GM12865 (cell line): Measurements from ENCODE around the gene ADAMTS17.

ENCODE experiments used
- DNase-seq: peaks from one replicate; pipeline ENCODE4 v3.0.0; 2010; ENCODE audit warnings: low read depth
- H3K4me3 ChIP-seq: 2 replicates; pipeline ENCODE4 v1.5.1; 2011; ENCODE audit warnings: mild to moderate bottlenecking, low read depth, low read length, control low read depth
- TF ChIP-seq, protein P1 (sequence below): IDR thresholded peaks from 2 replicates; pipeline ENCODE4 v1.5.1; 2011; ENCODE audit warnings: low read length, control low read depth, low read depth, inconsistent platforms; ENCODE audit not compliant: insufficient read depth; ENCODE audit errors: missing control alignments

The ADAMTS17 gene

DNA sequence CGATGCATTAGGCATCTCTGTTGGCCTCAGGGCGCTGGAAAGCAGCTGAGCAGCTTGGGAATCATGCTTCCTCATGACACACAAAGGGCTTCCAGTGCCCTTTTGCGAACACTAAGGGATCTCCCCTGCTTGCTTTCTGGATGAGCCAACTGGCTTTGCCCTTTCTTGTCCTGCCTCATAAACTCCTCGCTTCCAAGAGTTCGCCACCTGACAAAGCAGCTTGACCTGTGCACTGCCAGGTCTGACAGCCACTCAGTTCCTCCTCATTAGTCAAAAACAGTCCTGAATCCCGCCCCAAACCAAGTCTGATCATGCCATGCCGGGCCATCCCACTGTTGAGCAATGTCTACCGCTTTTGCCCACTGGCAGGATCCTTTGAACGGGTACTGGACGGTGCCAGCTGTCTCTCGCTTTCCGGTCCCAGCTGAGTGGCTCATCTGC is 343.1 kb downstream of the ADAMTS17 start:
- DNase-seq: no peak
- TF ChIP-seq, protein P1, sequence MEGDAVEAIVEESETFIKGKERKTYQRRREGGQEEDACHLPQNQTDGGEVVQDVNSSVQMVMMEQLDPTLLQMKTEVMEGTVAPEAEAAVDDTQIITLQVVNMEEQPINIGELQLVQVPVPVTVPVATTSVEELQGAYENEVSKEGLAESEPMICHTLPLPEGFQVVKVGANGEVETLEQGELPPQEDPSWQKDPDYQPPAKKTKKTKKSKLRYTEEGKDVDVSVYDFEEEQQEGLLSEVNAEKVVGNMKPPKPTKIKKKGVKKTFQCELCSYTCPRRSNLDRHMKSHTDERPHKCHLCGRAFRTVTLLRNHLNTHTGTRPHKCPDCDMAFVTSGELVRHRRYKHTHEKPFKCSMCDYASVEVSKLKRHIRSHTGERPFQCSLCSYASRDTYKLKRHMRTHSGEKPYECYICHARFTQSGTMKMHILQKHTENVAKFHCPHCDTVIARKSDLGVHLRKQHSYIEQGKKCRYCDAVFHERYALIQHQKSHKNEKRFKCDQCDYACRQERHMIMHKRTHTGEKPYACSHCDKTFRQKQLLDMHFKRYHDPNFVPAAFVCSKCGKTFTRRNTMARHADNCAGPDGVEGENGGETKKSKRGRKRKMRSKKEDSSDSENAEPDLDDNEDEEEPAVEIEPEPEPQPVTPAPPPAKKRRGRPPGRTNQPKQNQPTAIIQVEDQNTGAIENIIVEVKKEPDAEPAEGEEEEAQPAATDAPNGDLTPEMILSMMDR: no peak
- no peak overlapping the region for H3K4me3 ChIP-seq

DNA sequence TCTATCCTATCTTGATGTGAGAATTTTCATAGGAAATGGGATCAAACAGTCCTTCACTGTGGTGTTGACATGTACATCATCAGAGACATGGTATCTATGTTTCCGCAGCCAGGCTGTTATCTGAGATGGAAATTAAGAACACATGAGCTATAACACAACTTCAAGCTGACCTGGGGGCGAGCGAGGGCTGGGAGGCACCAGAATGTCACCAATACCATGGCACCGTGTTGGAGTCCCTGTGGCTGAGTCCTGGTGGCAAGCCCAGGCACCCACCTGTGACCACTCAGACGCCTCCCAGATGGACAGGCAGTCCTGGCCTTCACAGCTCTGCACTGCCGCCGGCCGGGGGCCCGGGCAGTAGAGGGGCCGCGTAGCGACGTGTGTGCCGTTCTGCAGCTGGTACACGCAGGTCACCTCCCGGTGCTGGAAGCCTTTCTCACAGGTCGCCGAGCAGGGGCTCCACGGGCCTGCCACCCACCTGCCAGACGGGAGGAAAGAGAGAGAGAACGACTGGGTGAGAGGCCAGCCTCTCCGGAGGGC is 344.6 kb downstream of the ADAMTS17 start:
- no peak overlapping the region for H3K4me3 ChIP-seq
- no peak for DNase-seq
- TF ChIP-seq, protein P1: no peak

DNA sequence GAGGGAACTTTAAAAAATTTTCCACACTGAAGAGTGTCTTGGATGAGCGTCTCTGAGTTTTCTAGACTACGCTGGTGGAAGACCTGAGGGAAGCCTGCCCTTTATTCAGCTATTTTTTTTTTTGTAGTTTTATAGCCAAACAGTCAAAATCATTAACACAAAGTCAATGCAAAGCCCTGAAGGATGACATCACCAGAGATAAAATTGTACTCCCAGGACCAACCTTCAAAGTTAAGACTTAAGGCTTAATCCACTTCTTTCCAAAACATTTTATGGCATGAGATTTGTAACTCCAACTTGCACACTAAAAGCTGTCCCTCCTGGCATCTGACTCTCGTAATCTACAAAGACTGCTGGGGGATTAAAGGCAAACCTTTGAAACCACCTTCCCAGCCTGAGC is 345.1 kb downstream of the ADAMTS17 start:
- H3K4me3 ChIP-seq: no peak overlapping the region
- DNase-seq: no peak
- TF ChIP-seq, protein P1: no peak

DNA sequence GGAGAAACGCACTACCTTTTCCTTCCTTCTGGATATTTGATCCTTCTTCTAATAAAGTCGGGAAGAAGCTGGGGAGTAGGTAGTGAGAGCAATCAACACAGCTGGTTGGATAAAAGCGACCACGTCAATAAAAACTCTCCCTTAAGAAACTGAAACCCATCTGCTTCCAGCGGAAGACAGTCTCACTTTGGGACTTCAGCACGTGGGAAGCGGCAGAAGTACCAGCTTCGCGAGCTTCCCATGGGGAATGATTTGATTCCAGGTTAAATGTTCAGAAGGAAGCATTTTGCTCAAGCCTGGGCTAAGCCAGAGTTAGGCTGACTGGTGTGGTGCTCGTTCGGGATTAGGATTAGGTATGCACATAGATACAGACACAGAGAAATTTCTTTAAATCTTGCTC is 346.2 kb downstream of the ADAMTS17 start:
- TF ChIP-seq, protein P1: no peak
- no peak overlapping the region for H3K4me3 ChIP-seq
- no peak for DNase-seq

DNA sequence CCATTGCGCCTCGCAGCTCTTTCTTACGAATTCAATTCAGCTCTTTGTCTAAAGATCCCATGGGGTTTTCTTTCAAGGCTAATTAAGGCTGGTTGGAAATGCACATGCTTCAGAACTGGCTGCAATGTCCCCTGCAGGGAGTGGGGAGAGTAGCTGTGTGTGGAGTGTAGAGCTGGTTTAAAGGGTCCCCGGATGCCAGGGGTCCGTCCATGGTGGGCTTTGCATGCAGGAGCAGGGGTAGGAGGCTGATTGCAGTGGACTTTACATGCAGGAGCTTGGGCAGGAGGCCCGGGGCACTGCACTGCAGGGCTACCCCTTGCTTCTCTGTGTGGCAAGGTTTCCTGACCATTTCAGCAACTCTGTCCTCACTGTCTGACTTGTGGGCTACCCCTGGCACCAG is 346.9 kb downstream of the ADAMTS17 start:
- DNase-seq: no peak
- TF ChIP-seq, protein P1: no peak
- H3K4me3 ChIP-seq: no peak overlapping the region

DNA sequence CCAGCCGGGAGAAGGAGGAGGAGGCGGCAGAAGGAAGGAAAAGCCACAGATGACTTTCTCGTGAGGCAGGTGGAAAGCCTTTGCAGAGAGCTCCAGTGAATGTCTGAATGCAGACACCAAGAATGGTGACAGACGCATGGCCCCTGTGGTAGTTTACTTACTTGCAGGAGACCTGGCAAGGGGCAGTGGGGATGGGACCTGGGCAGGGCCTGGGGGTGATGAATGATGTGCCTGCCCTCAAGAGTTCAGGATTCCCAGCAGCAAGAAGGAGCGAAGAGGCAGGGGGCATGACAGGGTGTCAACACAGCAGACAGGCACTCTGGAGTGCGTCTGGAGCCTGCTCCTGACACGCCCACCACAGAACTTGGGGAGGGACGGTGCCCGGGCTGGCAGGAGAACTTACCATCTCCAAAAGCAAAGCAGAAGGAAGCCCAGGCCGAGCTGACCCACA is 348.1 kb downstream of the ADAMTS17 start:
- TF ChIP-seq, protein P1: no peak
- DNase-seq: no peak
- no peak overlapping the region for H3K4me3 ChIP-seq

DNA sequence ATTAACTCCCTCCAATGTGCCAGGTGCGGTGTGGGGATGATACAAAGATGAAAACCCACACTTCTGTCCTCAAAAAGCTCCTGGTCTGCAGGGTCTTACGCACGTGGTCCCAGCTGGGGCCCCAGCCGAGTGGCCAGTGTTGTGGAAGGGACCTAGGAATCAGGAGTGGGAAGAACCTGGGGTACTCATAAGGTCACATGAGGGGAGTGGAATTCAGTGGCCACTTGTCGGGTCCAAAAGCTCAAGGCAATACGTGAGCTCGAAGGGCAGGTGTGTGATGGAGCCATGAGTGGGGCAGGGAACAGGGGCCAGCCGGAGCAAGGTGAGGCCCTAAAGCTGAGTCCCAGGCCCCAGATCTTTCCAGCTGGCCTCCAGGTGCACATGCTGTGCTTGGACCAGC is 348.5 kb downstream of the ADAMTS17 start:
- H3K4me3 ChIP-seq: no peak overlapping the region
- TF ChIP-seq, protein P1: no peak
- DNase-seq: no peak
